Activated naive CD8-positive, alpha-beta T cell (primary cell): ENCODE measurements around the gene SKOR2.

Source experiments
- H3K27ac Mint-ChIP-seq: one replicate; pipeline ENCODE4 v1.8.0; 2021; ENCODE audit warnings: mixed read lengths
- H3K27me3 Mint-ChIP-seq: one replicate; pipeline ENCODE4 v1.8.0; 2021; ENCODE audit warnings: mixed read lengths
- H3K36me3 Mint-ChIP-seq: one replicate; pipeline ENCODE4 v1.8.0; 2021; ENCODE audit warnings: mixed read lengths
- H3K4me1 Mint-ChIP-seq: one replicate; pipeline ENCODE4 v1.8.0; 2021; ENCODE audit warnings: low read depth, mixed read lengths
- H3K4me3 Mint-ChIP-seq: one replicate; pipeline ENCODE4 v1.8.0; 2021; ENCODE audit warnings: mild to moderate bottlenecking, mixed read lengths
- H3K9me3 Mint-ChIP-seq: one replicate; pipeline ENCODE4 v1.8.0; 2021; ENCODE audit warnings: low read depth, mixed read lengths

Gene SKOR2

GRCh38 chr18:47251289-47252120, at the start of gene SKOR2:
Gene SKOR2 (minus strand): TSS chr18:47251660. CDS start chr18:47249183, 2,477 bp downstream.
- H3K9me3 Mint-ChIP-seq = no peaks in the 10 kb centered on the region
- peak within 1 kb of the TSS; percentile 22 for H3K27ac Mint-ChIP-seq
- H3K36me3 Mint-ChIP-seq = no peaks in the 10 kb centered on the region
- H3K4me1 Mint-ChIP-seq = peaks cover 4% of the 10 kb centered on the region
- peaks cover 54% of the 10 kb centered on the region for H3K27me3 Mint-ChIP-seq
- no peak within 1 kb of the TSS for H3K4me3 Mint-ChIP-seq

GRCh38 chr18:47296462-47296861, 45.0 kb upstream of the SKOR2 start:
- peaks cover 12% of the 10 kb centered on the region for H3K27me3 Mint-ChIP-seq
- H3K9me3 Mint-ChIP-seq = peaks cover 13% of the 10 kb centered on the region
- no peak overlapping the region for H3K27ac Mint-ChIP-seq
- H3K36me3 Mint-ChIP-seq = no peaks in the 10 kb centered on the region
- no peak overlapping the region for H3K4me3 Mint-ChIP-seq
- no peaks in the 10 kb centered on the region for H3K4me1 Mint-ChIP-seq

- Mint-ChIP-seq H3K27ac (no peak overlapping the region), H3K27me3 (peaks cover 14% of the 10 kb centered on the region), H3K4me3 (no peak overlapping the region), H3K4me1 (no peaks in the 10 kb centered on the region), H3K9me3 (peaks cover 3% of the 10 kb centered on the region), H3K36me3 (no peaks in the 10 kb centered on the region)
These were observed 43.3 kb upstream of the SKOR2 start for GRCh38 chr18:47294801-47295200.

- H3K9me3 Mint-ChIP-seq = no peaks in the 10 kb centered on the region
- H3K4me1 Mint-ChIP-seq = no peaks in the 10 kb centered on the region
- no peaks in the 10 kb centered on the region for H3K36me3 Mint-ChIP-seq
- peaks cover 12% of the 10 kb centered on the region for H3K27me3 Mint-ChIP-seq
- no peak overlapping the region for H3K27ac Mint-ChIP-seq
- H3K4me3 Mint-ChIP-seq = no peak overlapping the region
These were observed 37.3 kb upstream of the SKOR2 start for GRCh38 chr18:47288741-47289140.

GRCh38 chr18:47287911-47288585, 36.6 kb upstream of the SKOR2 start:
- Mint-ChIP-seq H3K4me3 (no peak overlapping the region), H3K27me3 (peaks cover 15% of the 10 kb centered on the region), H3K4me1 (no peaks in the 10 kb centered on the region), H3K27ac (no peak overlapping the region), H3K9me3 (no peaks in the 10 kb centered on the region), H3K36me3 (no peaks in the 10 kb centered on the region)

- no peaks in the 10 kb centered on the region for H3K9me3 Mint-ChIP-seq
- H3K4me3 Mint-ChIP-seq = no peak overlapping the region
- no peak overlapping the region for H3K27ac Mint-ChIP-seq
These were observed 35.4 kb upstream of the SKOR2 start for GRCh38 chr18:47286776-47287410.

GRCh38 chr18:47285456-47285855, 34.0 kb upstream of the SKOR2 start:
- no peak overlapping the region for H3K27ac Mint-ChIP-seq
- H3K36me3 Mint-ChIP-seq = no peaks in the 10 kb centered on the region

More at GRCh38 chr18:47286776-47287410, 35.4 kb upstream of the SKOR2 start:
- peaks cover 13% of the 10 kb centered on the region for H3K27me3 Mint-ChIP-seq
- no peaks in the 10 kb centered on the region for H3K36me3 Mint-ChIP-seq
- no peaks in the 10 kb centered on the region for H3K4me1 Mint-ChIP-seq

GRCh38 chr18:47284721-47285395, 33.4 kb upstream of the SKOR2 start:
- Mint-ChIP-seq H3K27me3 (peaks cover 7% of the 10 kb centered on the region), H3K4me3 (no peak overlapping the region), H3K36me3 (no peaks in the 10 kb centered on the region), H3K4me1 (no peaks in the 10 kb centered on the region), H3K27ac (no peak overlapping the region), H3K9me3 (no peaks in the 10 kb centered on the region)

More at GRCh38 chr18:47285456-47285855, 34.0 kb upstream of the SKOR2 start:
- Mint-ChIP-seq H3K4me3 (no peak overlapping the region), H3K4me1 (no peaks in the 10 kb centered on the region), H3K27me3 (peaks cover 5% of the 10 kb centered on the region), H3K9me3 (no peaks in the 10 kb centered on the region)

- H3K9me3 Mint-ChIP-seq = no peaks in the 10 kb centered on the region
- peaks cover 6% of the 10 kb centered on the region for H3K27me3 Mint-ChIP-seq
- no peaks in the 10 kb centered on the region for H3K4me1 Mint-ChIP-seq
- H3K36me3 Mint-ChIP-seq = no peaks in the 10 kb centered on the region
- no peak overlapping the region for H3K4me3 Mint-ChIP-seq
- H3K27ac Mint-ChIP-seq = no peak overlapping the region
These were observed 32.0 kb upstream of the SKOR2 start for GRCh38 chr18:47283476-47283875.

GRCh38 chr18:47280121-47280520, 28.7 kb upstream of the SKOR2 start:
- no peak overlapping the region for H3K4me3 Mint-ChIP-seq
- no peaks in the 10 kb centered on the region for H3K4me1 Mint-ChIP-seq
- peaks cover 4% of the 10 kb centered on the region for H3K9me3 Mint-ChIP-seq
- no peaks in the 10 kb centered on the region for H3K36me3 Mint-ChIP-seq
- H3K27ac Mint-ChIP-seq = no peak overlapping the region
- peaks cover 17% of the 10 kb centered on the region for H3K27me3 Mint-ChIP-seq

GRCh38 chr18:47274961-47275360, 23.5 kb upstream of the SKOR2 start:
- no peaks in the 10 kb centered on the region for H3K4me1 Mint-ChIP-seq
- no peaks in the 10 kb centered on the region for H3K36me3 Mint-ChIP-seq
- peaks cover 29% of the 10 kb centered on the region for H3K27me3 Mint-ChIP-seq
- H3K9me3 Mint-ChIP-seq = peaks cover 4% of the 10 kb centered on the region
- no peak overlapping the region for H3K27ac Mint-ChIP-seq
- H3K4me3 Mint-ChIP-seq = no peak overlapping the region

GRCh38 chr18:47265197-47265596, 13.7 kb upstream of the SKOR2 start:
- H3K4me1 Mint-ChIP-seq = peaks cover 8% of the 10 kb centered on the region
- no peak overlapping the region for H3K27ac Mint-ChIP-seq
- H3K27me3 Mint-ChIP-seq = peaks cover 42% of the 10 kb centered on the region
- H3K36me3 Mint-ChIP-seq = no peaks in the 10 kb centered on the region
- H3K9me3 Mint-ChIP-seq = no peaks in the 10 kb centered on the region
- H3K4me3 Mint-ChIP-seq = no peak overlapping the region

GRCh38 chr18:47264308-47264700, 12.8 kb upstream of the SKOR2 start:
- H3K4me3 Mint-ChIP-seq = peak overlapping the region; percentile 17
- no peaks in the 10 kb centered on the region for H3K36me3 Mint-ChIP-seq
- H3K27ac Mint-ChIP-seq = no peak overlapping the region
- H3K4me1 Mint-ChIP-seq = peaks cover 8% of the 10 kb centered on the region
- H3K9me3 Mint-ChIP-seq = no peaks in the 10 kb centered on the region
- H3K27me3 Mint-ChIP-seq = peaks cover 49% of the 10 kb centered on the region

GRCh38 chr18:47263430-47264307, 12.2 kb upstream of the SKOR2 start:
- H3K36me3 Mint-ChIP-seq = no peaks in the 10 kb centered on the region
- no peaks in the 10 kb centered on the region for H3K9me3 Mint-ChIP-seq
- H3K27ac Mint-ChIP-seq = no peak overlapping the region
- H3K4me1 Mint-ChIP-seq = peaks cover 8% of the 10 kb centered on the region
- H3K4me3 Mint-ChIP-seq = peak overlapping the region; percentile 17
- H3K27me3 Mint-ChIP-seq = peaks cover 56% of the 10 kb centered on the region
